GM12865 (cell line): ENCODE measurements around the gene PHAF1.

Experiments
- DNase-seq: peaks from one replicate; pipeline ENCODE4 v3.0.0; 2010; ENCODE audit warnings: low read depth
- H3K4me3 ChIP-seq: 2 replicates; pipeline ENCODE4 v1.5.1; 2011; ENCODE audit warnings: mild to moderate bottlenecking, low read depth, low read length, control low read depth
- TF ChIP-seq, protein P1 (sequence below): IDR thresholded peaks from 2 replicates; pipeline ENCODE4 v1.5.1; 2011; ENCODE audit warnings: low read length, control low read depth, low read depth, inconsistent platforms; ENCODE audit not compliant: insufficient read depth; ENCODE audit errors: missing control alignments

PHAF1 gene

DNA sequence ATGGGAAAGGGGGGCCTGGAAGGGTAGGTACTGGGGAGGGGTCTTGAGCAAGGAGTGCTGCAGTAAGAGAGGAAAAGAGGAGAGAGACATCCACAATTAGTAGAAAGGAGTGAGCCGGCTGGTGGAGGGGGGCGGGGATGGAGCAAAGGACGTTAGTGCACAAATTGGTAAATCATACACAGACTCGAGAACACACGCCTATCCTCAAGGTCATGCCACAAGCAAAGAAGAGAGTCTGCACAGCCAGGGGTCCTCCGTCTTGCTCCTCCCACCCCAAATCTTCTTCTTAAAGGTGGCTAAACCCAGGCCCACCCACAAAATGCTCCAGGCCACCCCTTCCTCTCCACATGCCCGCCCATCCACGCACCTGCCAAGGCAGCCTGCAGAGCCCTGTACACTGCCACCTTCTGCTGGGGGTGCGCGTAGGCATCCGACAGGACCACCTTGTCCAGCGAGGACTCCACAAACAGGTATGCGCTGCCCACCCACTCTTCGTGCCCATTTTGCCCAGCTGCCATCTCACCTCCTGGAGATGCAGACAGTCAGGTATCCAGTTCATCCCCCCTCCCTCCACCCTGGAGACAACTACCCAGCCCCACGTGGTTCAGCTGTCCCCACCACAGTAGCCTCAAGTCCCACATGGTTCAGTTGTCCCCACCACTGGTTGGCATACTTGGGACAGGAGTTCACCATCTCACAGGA lies 46.6 kb downstream of the PHAF1 start:
- no peak for DNase-seq
- TF ChIP-seq, protein P1, sequence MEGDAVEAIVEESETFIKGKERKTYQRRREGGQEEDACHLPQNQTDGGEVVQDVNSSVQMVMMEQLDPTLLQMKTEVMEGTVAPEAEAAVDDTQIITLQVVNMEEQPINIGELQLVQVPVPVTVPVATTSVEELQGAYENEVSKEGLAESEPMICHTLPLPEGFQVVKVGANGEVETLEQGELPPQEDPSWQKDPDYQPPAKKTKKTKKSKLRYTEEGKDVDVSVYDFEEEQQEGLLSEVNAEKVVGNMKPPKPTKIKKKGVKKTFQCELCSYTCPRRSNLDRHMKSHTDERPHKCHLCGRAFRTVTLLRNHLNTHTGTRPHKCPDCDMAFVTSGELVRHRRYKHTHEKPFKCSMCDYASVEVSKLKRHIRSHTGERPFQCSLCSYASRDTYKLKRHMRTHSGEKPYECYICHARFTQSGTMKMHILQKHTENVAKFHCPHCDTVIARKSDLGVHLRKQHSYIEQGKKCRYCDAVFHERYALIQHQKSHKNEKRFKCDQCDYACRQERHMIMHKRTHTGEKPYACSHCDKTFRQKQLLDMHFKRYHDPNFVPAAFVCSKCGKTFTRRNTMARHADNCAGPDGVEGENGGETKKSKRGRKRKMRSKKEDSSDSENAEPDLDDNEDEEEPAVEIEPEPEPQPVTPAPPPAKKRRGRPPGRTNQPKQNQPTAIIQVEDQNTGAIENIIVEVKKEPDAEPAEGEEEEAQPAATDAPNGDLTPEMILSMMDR = no peak
- no peak overlapping the region for H3K4me3 ChIP-seq

DNA sequence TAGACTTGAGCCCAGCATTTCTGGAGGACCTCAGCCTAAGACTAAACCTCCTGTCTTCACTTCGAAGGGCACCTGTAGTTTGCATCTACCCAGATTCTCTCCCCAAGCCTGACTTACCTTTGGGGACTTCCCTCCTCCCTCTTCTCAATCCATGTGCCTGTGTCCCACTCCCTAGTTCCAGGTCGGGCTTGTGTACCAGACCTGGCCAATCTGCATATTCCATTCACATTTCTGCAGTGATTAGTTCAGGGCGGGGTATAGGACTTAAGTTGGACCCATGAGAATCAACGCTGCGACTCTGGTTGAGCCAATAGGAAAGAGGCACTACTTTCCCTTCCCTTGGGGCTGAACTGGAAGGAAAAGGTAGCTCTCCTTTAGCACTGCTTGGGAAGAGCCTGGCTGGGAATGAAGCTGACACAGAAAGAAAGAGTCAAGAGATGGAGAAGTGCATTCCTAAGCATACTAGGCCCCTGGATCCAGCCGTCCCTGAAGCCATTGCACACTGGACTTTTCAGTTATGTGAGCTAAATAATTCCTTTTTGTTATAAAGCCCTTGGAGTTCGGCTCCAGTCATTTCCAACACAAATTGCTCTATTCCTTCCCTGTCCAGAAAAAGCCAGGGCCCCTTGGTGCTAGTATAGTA lies 47.5 kb downstream of the PHAF1 start:
- no peak overlapping the region for H3K4me3 ChIP-seq
- TF ChIP-seq, protein P1 = no peak
- no peak for DNase-seq

- H3K4me3 ChIP-seq = peak overlapping the region; percentile 99
- DNase-seq = peak; percentile 45
- TF ChIP-seq, protein P1 = no peak
These were observed 48.3 kb downstream of the PHAF1 start for GRCh38 chr16:67157892-67158635.

GRCh38 chr16:67158637-67159600 lies 49.2 kb downstream of the PHAF1 start:
- peak overlapping the region; percentile 99 for H3K4me3 ChIP-seq
- peak; percentile 93 for DNase-seq
- TF ChIP-seq, protein P1 = no peak

- H3K4me3 ChIP-seq = no peak overlapping the region
- DNase-seq = no peak
These were observed 51.9 kb downstream of the PHAF1 start for GRCh38 chr16:67161595-67162058.

More at GRCh38 chr16:67161595-67162058, 51.9 kb downstream of the PHAF1 start:
- TF ChIP-seq, protein P1 = no peak
